H9 (cell line): ENCODE data around the gene SCGN. TPM values are rescaled to one million over a fixed set of nuclear protein-coding genes. Genes with fewer than 3 reads are reported as not detected.

Experiments used
- DNase-seq: peaks from one replicate; pipeline ENCODE4 v3.0.0-alpha.2; 2017
- H2AFZ ChIP-seq: one replicate; pipeline ENCODE4 v1.6.1; 2013; ENCODE audit warnings: mild to moderate bottlenecking, low read length, control low read depth, moderate library complexity
- H2AK5ac ChIP-seq: 2 replicates; pipeline ENCODE4 v1.6.1; 2013; ENCODE audit warnings: low read length, control low read depth, mixed read lengths; ENCODE audit not compliant: insufficient read length
- H2BK120ac ChIP-seq: one replicate; pipeline ENCODE4 v1.6.1; 2013; ENCODE audit warnings: low read depth, mild to moderate bottlenecking, low read length, control low read depth, inconsistent platforms; ENCODE audit not compliant: poor library complexity, severe bottlenecking
- H2BK12ac ChIP-seq: 2 replicates; pipeline ENCODE4 v1.6.1; 2013; ENCODE audit warnings: low read length, control low read depth, mixed read lengths, low read depth; ENCODE audit not compliant: insufficient read length
- H2BK15ac ChIP-seq: 2 replicates; pipeline ENCODE4 v1.6.1; 2013; ENCODE audit warnings: low read depth, low read length, control low read depth
- H2BK20ac ChIP-seq: one replicate; pipeline ENCODE4 v1.6.1; 2013; ENCODE audit warnings: low read depth, mild to moderate bottlenecking, low read length, control low read depth, inconsistent platforms; ENCODE audit not compliant: poor library complexity, severe bottlenecking
- H2BK5ac ChIP-seq: 2 replicates; pipeline ENCODE4 v1.6.1; 2013; ENCODE audit warnings: low read length, control low read depth, mixed read lengths; ENCODE audit not compliant: insufficient read length
- H3K14ac ChIP-seq: 2 replicates; pipeline ENCODE4 v1.6.1; 2013; ENCODE audit warnings: low read length, control low read depth; ENCODE audit not compliant: insufficient read depth
- H3K18ac ChIP-seq: 2 replicates; pipeline ENCODE4 v1.6.1; 2013; ENCODE audit warnings: low read depth, mild to moderate bottlenecking, mixed read lengths, low read length, control low read depth; ENCODE audit not compliant: insufficient read length
- H3K23ac ChIP-seq: 2 replicates; pipeline ENCODE4 v1.6.1; 2013; ENCODE audit warnings: low read length, control low read depth, mixed read lengths, low read depth; ENCODE audit not compliant: insufficient read length
- H3K23me2 ChIP-seq: 2 replicates; pipeline ENCODE4 v1.6.1; 2013; ENCODE audit warnings: low read depth, mild to moderate bottlenecking, mixed read lengths, low read length, control low read depth; ENCODE audit not compliant: insufficient read length, poor library complexity, severe bottlenecking
- H3K27ac ChIP-seq: 2 replicates; pipeline ENCODE4 v1.5.1; 2013; ENCODE audit warnings: low read length, control low read depth, mixed read lengths, low read depth; ENCODE audit not compliant: insufficient read length
- H3K27me3 ChIP-seq: 2 replicates; pipeline ENCODE4 v1.6.1; 2013; ENCODE audit warnings: low read length, control low read depth, inconsistent platforms; ENCODE audit not compliant: insufficient read depth
- H3K4ac ChIP-seq: 2 replicates; pipeline ENCODE4 v1.6.1; 2013; ENCODE audit warnings: low read depth, mild to moderate bottlenecking, control low read depth, inconsistent platforms, low read length, moderate library complexity
- H3K4me1 ChIP-seq: 2 replicates; pipeline ENCODE4 v1.6.1; 2013; ENCODE audit warnings: low read length, control low read depth, inconsistent platforms; ENCODE audit not compliant: insufficient read depth
- H3K4me2 ChIP-seq: 2 replicates; pipeline ENCODE4 v1.6.1; 2013; ENCODE audit warnings: low read length, control low read depth, mixed read lengths; ENCODE audit not compliant: insufficient read length, insufficient read depth
- H3K56ac ChIP-seq: 2 replicates; pipeline ENCODE4 v1.6.1; 2013; ENCODE audit warnings: low read depth, mild to moderate bottlenecking, mixed read lengths, low read length, control low read depth; ENCODE audit not compliant: insufficient read length
- H3K79me1 ChIP-seq: 2 replicates; pipeline ENCODE4 v1.6.1; 2013; ENCODE audit warnings: low read depth, mild to moderate bottlenecking, moderate library complexity, low read length, control low read depth, inconsistent platforms; ENCODE audit not compliant: insufficient read depth, poor library complexity, severe bottlenecking
- H3K79me2 ChIP-seq: 2 replicates; pipeline ENCODE4 v1.6.1; 2013; ENCODE audit warnings: low read length, control low read depth, inconsistent platforms; ENCODE audit not compliant: insufficient read depth
- H3K9ac ChIP-seq: 2 replicates; pipeline ENCODE4 v1.6.1; 2013; ENCODE audit warnings: low read length, control low read depth, mixed read lengths; ENCODE audit not compliant: insufficient read length; ENCODE audit errors: extremely low read depth
- H3K9me3 ChIP-seq: one replicate; pipeline ENCODE4 v1.6.1; 2013; ENCODE audit warnings: low read depth, low read length, inconsistent platforms; ENCODE audit not compliant: control insufficient read depth
- H3T11ph ChIP-seq: one replicate; pipeline ENCODE4 v1.6.1; 2013; ENCODE audit warnings: mild to moderate bottlenecking, low read length, control low read depth, inconsistent platforms
- H4K20me1 ChIP-seq: one replicate; pipeline ENCODE4 v1.6.1; 2013; ENCODE audit not compliant: control insufficient read depth, insufficient read length, insufficient read depth
- H4K5ac ChIP-seq: 2 replicates; pipeline ENCODE4 v1.6.1; 2013; ENCODE audit warnings: low read depth, mild to moderate bottlenecking, mixed read lengths, low read length, control low read depth; ENCODE audit not compliant: insufficient read length
- H4K8ac ChIP-seq: replicated peaks from 2 replicates; pipeline ENCODE4 v1.6.1; 2013; ENCODE audit warnings: low read length, control low read depth, mixed read lengths, low read depth; ENCODE audit not compliant: insufficient read length
- H4K91ac ChIP-seq: 2 replicates; pipeline ENCODE4 v1.6.1; 2013; ENCODE audit warnings: low read depth, mild to moderate bottlenecking, moderate library complexity, mixed read lengths, low read length, control low read depth; ENCODE audit not compliant: insufficient read length
- H3K27ac Mint-ChIP-seq, 3 experiments: 2 replicates in 2 of 3; 3 replicates in 1 of 3; pipeline ENCODE4 v1.8.0; 2020 to 2021; ENCODE audit warnings: mixed read lengths in 3 of 3, mild to moderate bottlenecking in 1 of 3, moderate library complexity in 1 of 3
- H3K27me3 Mint-ChIP-seq: 2 replicates; pipeline ENCODE4 v1.8.0; 2021; ENCODE audit warnings: low read depth, mild to moderate bottlenecking, moderate library complexity, mixed read lengths
- H3K36me3 Mint-ChIP-seq, 3 experiments: 2 replicates in 2 of 3; 3 replicates in 1 of 3; pipeline ENCODE4 v1.8.0; 2020 to 2021; ENCODE audit warnings: low read depth in 3 of 3, mixed read lengths in 3 of 3; ENCODE audit not compliant: insufficient read depth in 1 of 3
- H3K4me1 Mint-ChIP-seq, 2 experiments: 2 replicates each; pipeline ENCODE4 v1.8.0; 2020; ENCODE audit warnings: mixed read lengths in 2 of 2
- H3K4me3 Mint-ChIP-seq, 2 experiments: 2 replicates in 1 of 2; 3 replicates in 1 of 2; pipeline ENCODE4 v1.8.0; 2020 to 2021; ENCODE audit warnings: mild to moderate bottlenecking in 2 of 2, mixed read lengths in 2 of 2, moderate library complexity in 1 of 2
- H3K9me3 Mint-ChIP-seq, 2 experiments: 2 replicates in 1 of 2; 3 replicates in 1 of 2; pipeline ENCODE4 v1.8.0; 2020; ENCODE audit warnings: mild to moderate bottlenecking in 2 of 2, mixed read lengths in 2 of 2, moderate library complexity in 1 of 2
- CTCF ChIP-seq: fragments of 200-600 bp; sonication (generic); conservative IDR thresholded peaks from 3 replicates; pipeline ENCODE4 v1.8.0; 2021; ENCODE audit warnings: antibody characterized with exemption, mild to moderate bottlenecking
- WGBS: extraction: QIAGEN DNeasy Blood & Tissue Kit; methylation state at CpG from one replicate; pipeline ENCODE4 v1.1.7; 2013; ENCODE audit warnings: missing lambda C conversion rate, low lambda C conversion rate, mixed read lengths; ENCODE audit not compliant: insufficient read length; ENCODE audit errors: extremely low coverage; 5-methylcytosine and 5-hydroxymethylcytosine counted together
- total RNA-seq: library from RNA; stranded (reverse); gene quantifications from 2 replicates; pipeline ENCODE4 v1.2.1, GENCODE V29; 2021

SCGN gene
- total RNA-seq, 1 experiment from 2014 or later: not detected

GRCh38 chr6:25745836-25746235 is 93.8 kb downstream of the SCGN start:
- peaks cover 0 to 4% of the 10 kb centered on the region in 2 experiments; a peak in 2 of 5 replicates for H3K9me3 Mint-ChIP-seq
- no peak overlapping the region for H3K9ac ChIP-seq
- no peaks in the 10 kb centered on the region for H3K4me1 Mint-ChIP-seq
- H2AK5ac ChIP-seq: no peak overlapping the region
- H3K9me3 ChIP-seq: no peaks in the 10 kb centered on the region
- H2AFZ ChIP-seq: no peak overlapping the region
- no peak overlapping the region for H3K56ac ChIP-seq
- no peaks in the 10 kb centered on the region for H4K20me1 ChIP-seq
- H2BK5ac ChIP-seq: no peak overlapping the region
- no peak overlapping the region for H3K18ac ChIP-seq
- no peak for DNase-seq
- H4K91ac ChIP-seq: no peak overlapping the region
- no peak overlapping the region for H3K4ac ChIP-seq
- no peak overlapping the region for H2BK120ac ChIP-seq
- TF ChIP-seq CTCF: no peak
- H2BK12ac ChIP-seq: no peak overlapping the region
- H3K4me3 Mint-ChIP-seq: no peak overlapping the region
- no peak overlapping the region for H3K14ac ChIP-seq
- H2BK20ac ChIP-seq: no peak overlapping the region
- no peak overlapping the region for H4K5ac ChIP-seq
- H3K79me1 ChIP-seq: no peaks in the 10 kb centered on the region
- H3T11ph ChIP-seq: no peak overlapping the region
- no peak overlapping the region for H3K4me2 ChIP-seq
- H3K36me3 Mint-ChIP-seq: peaks cover 0 to 6% (median 4%) of the 10 kb centered on the region in 3 experiments; a peak in 5 of 7 replicates
- no peaks in the 10 kb centered on the region for H3K27me3 Mint-ChIP-seq
- no peak overlapping the region for H2BK15ac ChIP-seq
- no peaks in the 10 kb centered on the region for H3K4me1 ChIP-seq
- H3K23me2 ChIP-seq: no peaks in the 10 kb centered on the region
- no peaks in the 10 kb centered on the region for H3K27me3 ChIP-seq
- no CpG with 5 or more reads among the region's 4 CpGs for WGBS
- H4K8ac ChIP-seq: no peak overlapping the region
- H3K79me2 ChIP-seq: no peaks in the 10 kb centered on the region
- H3K27ac ChIP-seq: no peak overlapping the region
- H3K27ac Mint-ChIP-seq: no peak overlapping the region
- H3K23ac ChIP-seq: no peak overlapping the region
